CD4-positive, alpha-beta T cell treated with Interferon gamma for 1 hour (primary cell): Measurements from ENCODE around the gene KLF14.
A peak's percentile ranks its signal among the peaks of the same experiment; 100 is the strongest.
"Not testable (repeated sequence)": the region's sequence is repeated elsewhere in the genome, so short reads cannot be mapped to it uniquely, and the experiment has no call there.

Experiments used
- DNase-seq: peaks from one replicate; pipeline ENCODE4 v3.0.0-alpha.2; 2020

KLF14 gene

GRCh38 chr7:130733931-130734814 is at the start of gene KLF14:
KLF14 (minus strand) TSS chr7:130734207; CDS start chr7:130734033, 174 bp downstream.
- DNase-seq, result peak; percentile 13

- no peak for DNase-seq
Observed at GRCh38 chr7:130781346-130781745, 47.3 kb upstream of the KLF14 start.

DNA sequence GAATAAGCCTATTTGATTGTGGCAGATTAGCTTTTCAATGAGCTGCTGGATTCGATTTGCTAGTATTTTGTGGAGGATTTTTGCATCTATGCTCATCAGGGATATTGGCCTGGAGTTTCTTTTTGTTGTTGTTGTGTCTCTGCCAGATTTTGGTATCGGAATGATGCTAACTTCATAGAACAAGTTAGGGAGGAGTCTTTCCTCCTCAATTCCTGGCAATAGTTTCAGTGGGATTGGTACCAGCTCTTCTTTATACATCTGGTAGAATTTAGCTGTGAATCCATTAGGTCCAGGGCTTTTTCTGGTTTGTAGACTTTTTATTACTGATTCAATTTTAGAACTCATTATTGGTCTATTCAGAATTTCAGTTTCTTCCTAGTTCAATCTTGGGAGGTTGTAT is 43.4 kb upstream of the KLF14 start:
- no peak for DNase-seq

GRCh38 chr7:130772456-130772855 is 38.4 kb upstream of the KLF14 start:
- DNase-seq, result not testable (repeated sequence)

DNA sequence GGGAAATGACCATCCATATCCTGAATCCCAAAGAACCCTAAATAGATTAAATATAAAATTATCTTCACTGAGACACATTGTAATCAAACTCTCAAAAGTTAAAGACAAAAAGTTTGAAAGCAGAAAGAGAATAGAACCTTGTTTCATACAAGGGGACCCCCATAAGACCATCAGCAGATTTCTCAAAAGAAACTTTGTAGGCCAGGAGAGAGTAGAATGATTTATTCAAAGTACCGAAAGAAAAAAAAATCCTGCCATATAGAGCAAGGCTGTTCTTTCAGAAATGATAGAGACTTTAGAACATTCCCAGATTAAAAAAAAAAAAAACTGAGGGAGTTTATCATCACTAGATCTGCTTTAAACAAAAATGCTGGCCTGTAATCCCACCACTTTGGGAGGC is 34.8 kb upstream of the KLF14 start:
- no peak for DNase-seq

GRCh38 chr7:130764569-130764968 is 30.6 kb upstream of the KLF14 start:
- not testable (repeated sequence) for DNase-seq

DNA sequence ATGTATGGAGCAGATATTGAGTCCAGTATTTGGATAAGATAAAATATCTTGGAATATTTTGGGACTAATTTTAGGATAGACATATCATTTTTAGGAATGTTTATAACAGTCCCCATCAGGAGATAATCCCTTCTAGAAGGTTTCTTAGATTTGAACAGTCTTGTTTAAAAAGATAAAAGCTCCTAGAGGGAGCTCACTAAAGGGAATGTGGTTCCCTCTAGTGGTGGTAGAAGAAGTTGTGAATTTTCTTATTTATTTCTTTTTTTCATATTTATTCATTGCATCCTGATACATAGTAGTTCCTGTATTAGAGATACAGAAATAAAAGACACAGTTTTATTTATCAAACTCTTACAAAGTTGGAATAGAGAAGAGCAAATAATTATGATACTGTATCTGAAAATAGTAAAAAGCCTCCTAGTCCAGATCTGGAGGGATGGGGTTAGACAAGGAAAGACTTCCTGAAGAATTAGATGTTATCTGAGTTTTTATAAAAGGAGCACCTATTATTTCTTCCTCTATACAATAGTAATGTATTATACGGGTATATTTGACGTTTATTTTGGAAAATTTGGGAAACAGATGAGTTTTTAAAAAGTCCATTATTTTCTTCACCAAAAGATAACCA is 24.5 kb upstream of the KLF14 start:
- no peak for DNase-seq

GRCh38 chr7:130756316-130756715 is 22.3 kb upstream of the KLF14 start:
- DNase-seq, result no peak

GRCh38 chr7:130752424-130752823 is 18.4 kb upstream of the KLF14 start:
- DNase-seq, result no peak

DNA sequence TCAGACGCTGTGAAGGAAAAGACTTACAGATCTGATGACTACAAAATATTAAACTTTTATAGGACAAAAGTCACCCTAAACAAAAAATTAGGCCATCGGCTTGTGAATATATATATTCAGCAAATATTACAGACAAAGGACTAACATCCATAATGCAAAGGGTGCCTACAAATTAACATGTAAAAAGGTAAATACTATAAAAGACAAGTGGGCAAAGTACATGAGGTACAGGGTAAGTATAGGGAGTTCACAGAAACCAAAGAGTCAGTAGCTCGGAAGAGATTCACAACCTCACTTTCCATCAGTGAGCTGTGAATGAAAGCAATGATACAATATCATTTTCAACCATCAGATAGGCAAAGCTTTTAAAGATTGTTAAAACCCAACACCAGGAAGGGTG is 16.7 kb upstream of the KLF14 start:
- no peak for DNase-seq

DNA sequence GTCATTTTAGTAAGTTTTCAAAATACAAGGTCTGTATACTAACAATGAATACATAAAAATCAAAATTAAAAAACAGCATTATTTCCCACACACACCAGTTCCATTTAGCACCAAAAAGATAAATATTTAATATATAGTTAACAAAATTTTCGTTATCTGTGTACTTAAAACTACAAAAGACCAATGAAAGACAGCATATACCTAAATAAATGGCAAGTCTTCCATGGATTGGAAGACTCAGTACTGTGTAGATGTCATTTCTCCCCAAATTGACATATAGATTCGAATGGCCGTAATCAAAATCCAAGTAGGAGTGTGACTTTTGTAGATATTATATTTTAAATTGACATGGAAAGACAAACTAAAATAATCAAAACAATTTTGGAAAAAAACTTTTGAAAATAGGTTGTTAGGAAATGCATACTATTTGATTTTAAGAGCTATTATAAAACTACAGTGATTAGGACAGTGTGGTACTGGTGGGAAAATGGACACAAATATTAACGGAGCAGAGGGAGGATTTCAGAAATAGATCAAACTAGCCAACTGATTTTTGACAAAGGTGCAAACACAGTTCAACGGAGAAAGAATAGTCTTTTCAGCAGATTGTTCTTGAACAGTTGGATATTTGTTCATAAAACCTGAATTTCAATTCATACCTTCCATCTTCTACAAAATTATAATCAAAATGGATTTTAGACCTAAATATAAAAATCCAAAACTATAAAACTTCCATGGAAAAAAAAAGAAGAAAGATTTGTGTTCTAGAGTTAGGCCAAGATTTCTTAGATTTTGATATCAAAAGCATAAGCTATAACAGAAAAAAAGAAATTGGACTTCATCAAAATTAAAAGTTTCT is 14.8 kb upstream of the KLF14 start:
- DNase-seq, result no peak

DNA sequence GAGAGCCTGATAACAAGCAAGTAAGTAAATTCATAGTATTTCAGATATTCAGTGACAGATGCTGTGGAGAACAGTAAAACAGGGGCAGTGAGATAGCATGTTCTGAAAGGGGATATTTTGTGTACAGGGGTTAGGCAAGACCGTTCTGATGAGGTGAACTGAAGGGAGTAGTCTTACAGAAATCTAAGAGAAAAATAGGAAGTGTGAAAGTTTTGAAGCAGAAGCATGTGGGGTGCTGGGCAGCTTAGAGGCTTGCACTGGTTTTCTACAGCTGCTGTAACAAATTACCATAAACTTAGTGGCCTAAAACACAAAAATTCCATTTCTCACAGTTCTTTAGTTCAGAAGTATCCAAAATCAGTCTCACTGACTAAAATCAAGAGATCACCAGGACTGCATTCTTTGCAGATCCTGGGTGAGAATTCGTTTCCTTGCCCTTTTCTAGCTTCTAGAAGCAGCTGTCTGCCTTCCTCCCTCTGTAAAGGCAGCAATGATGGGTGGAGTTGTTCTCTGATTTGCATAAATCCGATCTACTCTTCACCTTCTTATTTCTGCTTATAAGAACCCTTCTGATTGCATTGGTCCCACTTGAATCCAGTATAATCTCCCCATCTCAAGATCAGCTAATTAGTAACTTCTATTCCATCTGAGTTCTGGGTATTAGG is 7.5 kb upstream of the KLF14 start:
- DNase-seq, result peak; percentile 4

GRCh38 chr7:130740606-130741005 is 6.6 kb upstream of the KLF14 start:
- DNase-seq, result no peak

DNA sequence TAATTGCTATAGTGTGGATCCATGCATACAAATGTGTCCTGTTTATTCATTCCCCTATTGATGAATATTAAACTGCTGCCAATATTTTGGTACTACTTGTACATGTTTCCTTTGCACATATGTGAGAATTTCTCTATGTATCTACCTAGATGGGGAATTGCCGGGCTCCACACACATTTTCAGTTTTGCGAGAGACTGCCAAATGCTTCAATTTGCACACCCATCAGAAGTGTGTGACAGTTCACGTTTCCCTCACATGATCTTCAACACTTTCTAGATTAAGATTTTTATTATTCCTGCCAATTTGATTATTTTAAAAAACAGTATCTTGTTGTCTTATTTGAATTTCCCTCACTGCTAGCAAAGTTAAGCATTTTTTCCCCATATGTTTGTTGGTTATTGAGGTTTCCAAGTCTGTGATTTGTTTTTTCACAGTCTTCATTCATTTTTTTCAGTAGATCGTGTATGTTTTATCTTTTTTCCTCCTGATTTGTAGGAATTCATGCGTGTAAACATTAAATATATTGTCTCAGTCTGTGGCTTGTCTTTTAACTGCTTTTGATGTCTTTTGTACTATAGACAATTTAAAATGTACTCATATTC is 2.4 kb upstream of the KLF14 start:
- DNase-seq, result no peak

GRCh38 chr7:130734815-130735716 is 1.1 kb upstream of the KLF14 start:
- DNase-seq, result no peak

GRCh38 chr7:130732980-130733930 is 752 bp downstream of the KLF14 start:
- peak; percentile 18 for DNase-seq

DNA sequence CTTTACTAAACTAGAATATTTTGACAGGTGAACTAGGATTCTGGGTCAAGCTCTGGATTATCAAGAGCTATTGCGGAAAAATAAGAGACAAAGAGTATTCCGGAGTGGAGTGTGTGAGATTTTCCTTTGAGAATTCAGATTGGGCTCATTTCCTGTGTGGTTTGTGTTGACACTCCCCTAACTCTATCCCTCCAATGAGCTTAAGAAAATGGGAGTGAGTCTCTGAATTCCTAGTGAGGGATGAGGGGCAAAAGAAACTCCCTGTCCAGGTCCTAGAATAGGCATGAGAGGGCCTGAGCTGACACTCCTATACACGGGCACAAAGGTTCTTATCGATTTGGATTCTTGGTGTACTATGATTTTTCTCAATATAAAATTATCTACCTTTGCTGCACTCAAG is 10.2 kb downstream of the KLF14 start:
- no peak for DNase-seq

GRCh38 chr7:130721486-130722277 is 12.3 kb downstream of the KLF14 start:
- peak; percentile 24 for DNase-seq

DNA sequence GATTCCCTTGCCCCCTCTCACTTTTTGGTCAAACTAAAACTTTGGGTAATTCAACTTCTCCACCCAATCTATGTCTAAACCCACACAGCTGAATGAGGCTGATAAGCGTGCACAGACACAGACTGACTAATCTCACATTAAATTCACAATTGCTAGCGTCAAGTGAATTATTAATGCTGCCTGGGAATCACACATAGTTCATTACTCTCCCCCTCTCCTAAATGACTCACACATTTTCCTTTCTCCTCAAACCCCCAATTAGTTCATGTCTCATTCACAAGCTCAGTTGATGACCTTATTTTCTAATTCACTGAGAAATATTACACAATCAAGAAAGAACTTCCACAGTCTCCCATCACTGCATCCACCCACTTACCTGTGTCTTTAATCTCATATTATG is 14.5 kb downstream of the KLF14 start:
- DNase-seq, result no peak
